HAP-1 (cell line): ENCODE measurements around the gene FPGS.

Source experiments
- DNase-seq, 2 experiments: peaks; one replicate each; pipeline ENCODE4 v3.0.0-alpha.2; 2016 to 2020; ENCODE audit warnings: low spot score in 2 of 2
- H3K27me3 ChIP-seq: fragments of 250-450 bp; sonication (Bioruptor Pico); 2 replicates; pipeline ENCODE4 v1.5.1; 2020; ENCODE audit warnings: low read depth, mild to moderate bottlenecking, moderate library complexity
- H3K36me3 ChIP-seq: fragments of 250-450 bp; sonication (Bioruptor Pico); replicated peaks from 2 replicates; pipeline ENCODE4 v1.5.1; 2020; ENCODE audit warnings: mild to moderate bottlenecking
- H3K4me1 ChIP-seq: fragments of 250-450 bp; sonication (Bioruptor Pico); 2 replicates; pipeline ENCODE4 v1.5.1; 2020; ENCODE audit warnings: mild to moderate bottlenecking
- H3K4me3 ChIP-seq: fragments of 250-450 bp; sonication (Bioruptor Pico); 2 replicates; pipeline ENCODE4 v1.5.1; 2020; ENCODE audit warnings: mild to moderate bottlenecking, moderate library complexity
- H3K9me3 ChIP-seq: fragments of 250-450 bp; sonication (Bioruptor Pico); 2 replicates; pipeline ENCODE4 v1.5.1; 2020; ENCODE audit warnings: mild to moderate bottlenecking, moderate library complexity
- in situ Hi-C: fragments of 300-500 bp; cut with MboI; formaldehyde crosslinking; loops from 3 replicates; pipeline ENCODE4 v1.14.3; 2020; ENCODE audit warnings: low sequenced_read_pairs, inconsistent platforms, mixed read lengths

Gene FPGS

DNA sequence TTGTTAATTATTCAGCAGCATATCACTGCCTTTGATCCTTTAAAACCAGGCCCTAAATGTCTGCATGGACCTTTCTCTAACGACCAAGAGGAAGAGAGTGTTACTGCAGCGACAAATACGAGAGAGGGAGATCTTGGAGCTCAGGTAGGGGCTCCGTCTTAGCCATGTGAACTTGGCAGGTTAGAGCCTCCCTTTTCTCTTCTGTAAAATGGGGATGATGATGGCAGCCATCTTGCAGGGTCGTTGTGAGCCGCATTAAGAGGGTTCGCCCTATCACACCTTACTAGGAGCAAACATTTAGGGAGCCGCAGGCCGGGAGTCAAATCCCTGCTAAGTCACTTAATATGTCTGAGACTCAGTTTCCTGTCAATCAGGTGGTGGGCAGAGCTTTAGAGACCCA is 50.1 kb downstream of the FPGS start:
- H3K27me3 ChIP-seq: no peaks in the 10 kb centered on the region
- no peaks in the 10 kb centered on the region for H3K4me1 ChIP-seq
- in situ Hi-C loops: no loop called here
- no peaks in the 10 kb centered on the region for H3K9me3 ChIP-seq
- no peak overlapping the region for H3K4me3 ChIP-seq
- no peak for DNase-seq
- H3K36me3 ChIP-seq: no peaks in the 10 kb centered on the region

DNA sequence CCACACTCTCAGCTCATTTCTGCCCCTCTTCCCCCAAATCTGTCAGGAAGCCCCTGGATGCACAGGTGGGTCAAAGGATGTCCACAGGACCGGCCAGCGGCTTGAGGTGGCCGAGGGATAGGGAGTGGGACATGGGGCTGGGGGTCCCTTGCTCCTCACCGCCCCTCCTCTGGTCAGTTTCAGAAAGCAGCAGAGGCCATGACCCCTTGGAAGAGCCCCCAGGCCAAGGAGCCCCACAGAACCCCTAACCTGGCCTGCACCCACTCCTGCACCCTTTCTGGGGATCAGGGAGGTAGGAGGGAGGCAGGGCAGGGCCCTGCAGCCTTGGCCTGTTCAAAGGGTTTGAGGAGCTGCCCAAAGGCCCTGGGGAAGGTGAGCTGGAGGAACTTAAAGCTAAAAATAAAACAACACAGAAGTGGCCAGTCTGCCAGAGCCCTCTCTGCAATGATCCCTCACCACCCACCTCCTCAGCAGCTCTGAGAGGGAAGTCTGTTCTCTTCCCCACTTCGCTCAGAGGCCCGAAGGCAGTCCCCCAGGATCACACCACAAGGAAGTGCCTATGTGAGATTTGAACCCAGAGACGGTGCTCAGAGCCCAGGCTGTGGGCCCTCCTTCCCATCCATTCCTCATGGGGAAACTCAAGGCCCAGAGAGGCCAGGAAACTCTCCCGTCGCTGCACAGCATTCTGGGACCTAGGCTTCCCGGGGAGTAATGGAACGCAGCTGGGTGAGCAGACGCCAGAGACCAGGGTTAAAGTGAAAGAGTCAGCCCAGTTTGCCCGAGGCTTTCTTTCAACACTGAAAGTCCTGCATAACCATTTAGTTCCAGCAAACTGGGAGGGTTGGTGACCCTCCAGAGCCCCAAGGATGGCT is 50.9 kb downstream of the FPGS start:
- Histone ChIP-seq H3K27me3 (no peaks in the 10 kb centered on the region), H3K4me3 (no peak overlapping the region), H3K4me1 (no peaks in the 10 kb centered on the region), H3K36me3 (no peaks in the 10 kb centered on the region), H3K9me3 (no peaks in the 10 kb centered on the region)
- no peak for DNase-seq
- in situ Hi-C loops: no loop called here

DNA sequence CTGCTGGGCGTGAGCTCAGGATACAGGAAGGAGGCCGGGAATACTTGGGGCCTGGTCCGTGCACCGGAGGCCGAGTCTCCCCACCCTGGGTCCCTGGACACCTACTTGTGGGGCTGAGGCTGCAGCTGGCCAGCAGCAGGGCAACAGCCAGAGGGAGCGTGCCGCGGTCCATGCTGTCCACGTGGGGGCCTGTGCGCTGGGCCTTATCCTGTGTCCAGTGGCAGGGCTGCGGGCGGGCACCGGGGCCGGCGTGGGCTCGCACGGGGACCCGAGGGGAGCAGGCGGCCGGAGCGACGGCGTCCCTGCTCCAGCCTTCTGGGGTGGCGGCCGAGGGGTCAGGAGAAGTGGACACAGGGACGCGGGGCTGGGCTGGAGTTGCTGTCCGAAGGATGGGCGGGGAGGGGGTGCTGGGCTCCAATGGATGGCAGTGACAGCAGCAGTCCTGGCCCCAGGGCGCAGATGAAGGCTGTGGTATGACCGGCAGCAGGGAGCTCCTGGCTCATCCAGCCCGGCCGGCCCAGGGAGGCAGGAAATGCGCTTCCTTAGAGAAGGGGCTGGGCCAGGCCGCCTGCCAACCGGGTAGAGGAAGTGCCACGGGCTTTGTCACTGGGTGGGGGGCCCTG is 51.6 kb downstream of the FPGS start, which contains the start of gene ENG:
ENG (minus strand) TSS at position 475 of the 623 bp plus-strand sequence; CDS start at position 172, 303 bp downstream.
- Histone ChIP-seq H3K4me1 (no peaks in the 10 kb centered on the region), H3K4me3 (no peak within 1 kb of the TSS), H3K27me3 (no peaks in the 10 kb centered on the region), H3K9me3 (no peaks in the 10 kb centered on the region), H3K36me3 (no peaks in the 10 kb centered on the region)
- no peak for DNase-seq
- in situ Hi-C loops: no loop called here

DNA sequence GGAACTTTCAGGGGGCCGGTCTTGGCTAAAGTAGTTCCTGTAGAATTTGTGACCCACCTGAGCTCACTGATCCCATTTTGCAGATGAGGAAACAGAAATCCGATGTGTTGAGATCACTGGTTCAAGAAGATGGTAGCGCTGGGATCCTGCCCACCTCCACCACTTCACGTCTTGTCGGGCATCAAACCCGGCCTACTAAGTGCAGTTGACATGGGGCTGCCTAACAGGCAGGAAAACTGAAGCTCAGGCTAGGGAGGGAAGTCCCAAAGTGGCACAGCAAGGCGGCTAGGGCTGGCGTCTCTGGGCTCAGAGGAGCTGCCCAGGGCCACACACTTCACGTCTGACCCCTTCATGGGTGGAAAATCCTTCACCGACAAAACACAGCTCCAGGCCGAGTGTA is 52.3 kb downstream of the FPGS start:
- DNase-seq: no peak
- in situ Hi-C loops: no loop called here
- Histone ChIP-seq H3K27me3 (no peaks in the 10 kb centered on the region), H3K4me1 (no peaks in the 10 kb centered on the region), H3K4me3 (no peak overlapping the region), H3K9me3 (no peaks in the 10 kb centered on the region), H3K36me3 (no peaks in the 10 kb centered on the region)

DNA sequence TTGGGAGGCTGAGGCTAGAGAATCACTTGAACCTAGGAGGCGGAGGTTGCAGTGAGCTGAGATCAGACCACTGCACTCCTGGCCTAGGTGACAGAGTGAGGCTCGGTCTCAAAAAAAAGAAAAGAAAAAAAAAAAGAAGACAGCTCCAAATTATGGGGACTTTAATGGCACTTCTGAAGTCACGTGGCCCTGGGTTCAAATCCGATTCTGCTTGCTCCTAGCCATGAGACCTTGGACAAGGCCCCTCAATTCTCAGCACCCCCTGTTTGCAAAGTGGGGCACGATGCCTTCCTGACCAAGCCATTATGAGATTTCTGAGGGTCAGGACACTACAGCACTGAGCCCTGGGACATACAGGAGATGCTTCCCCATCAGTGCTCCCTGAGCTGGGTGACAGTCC is 52.8 kb downstream of the FPGS start:
- no peak for DNase-seq
- Histone ChIP-seq H3K36me3 (no peaks in the 10 kb centered on the region), H3K27me3 (no peaks in the 10 kb centered on the region), H3K9me3 (no peaks in the 10 kb centered on the region), H3K4me3 (no peak overlapping the region), H3K4me1 (no peaks in the 10 kb centered on the region)
- in situ Hi-C loops: no loop called here

DNA sequence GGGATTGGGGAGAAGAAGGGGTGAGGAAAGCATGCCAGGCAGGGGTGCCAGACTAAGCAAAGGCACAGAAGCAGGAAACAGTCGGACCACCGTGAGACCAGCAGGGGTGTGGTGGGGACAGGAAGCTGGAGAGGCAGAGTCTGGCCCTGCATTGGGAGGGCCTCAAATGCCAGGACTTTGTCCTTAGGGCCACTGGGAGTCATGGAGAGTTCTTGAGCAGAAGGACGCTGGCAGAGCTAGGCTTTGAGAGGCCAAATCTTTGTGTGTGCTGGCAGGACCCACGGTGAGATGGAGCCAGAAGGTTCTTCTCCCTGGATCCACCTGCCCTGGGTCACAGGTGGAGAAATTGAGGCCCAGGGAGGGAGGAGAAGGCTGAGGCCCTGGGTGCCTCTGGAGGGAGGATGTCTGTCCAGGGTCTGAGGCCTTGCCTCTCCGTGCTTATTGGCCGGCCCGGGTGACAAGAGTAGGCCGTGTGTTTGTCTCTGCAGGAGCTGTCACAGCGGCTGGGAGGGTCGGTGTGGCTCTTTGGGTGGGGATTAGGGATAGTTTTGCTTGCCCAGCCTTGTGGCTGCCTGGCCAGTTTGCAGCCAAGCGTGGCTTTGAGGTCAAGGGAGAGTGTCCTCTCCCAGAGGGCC is 53.5 kb downstream of the FPGS start:
- Histone ChIP-seq H3K27me3 (no peaks in the 10 kb centered on the region), H3K36me3 (no peaks in the 10 kb centered on the region), H3K9me3 (no peaks in the 10 kb centered on the region), H3K4me1 (no peaks in the 10 kb centered on the region), H3K4me3 (no peak overlapping the region)
- DNase-seq: no peak
- in situ Hi-C loops: no loop called here

DNA sequence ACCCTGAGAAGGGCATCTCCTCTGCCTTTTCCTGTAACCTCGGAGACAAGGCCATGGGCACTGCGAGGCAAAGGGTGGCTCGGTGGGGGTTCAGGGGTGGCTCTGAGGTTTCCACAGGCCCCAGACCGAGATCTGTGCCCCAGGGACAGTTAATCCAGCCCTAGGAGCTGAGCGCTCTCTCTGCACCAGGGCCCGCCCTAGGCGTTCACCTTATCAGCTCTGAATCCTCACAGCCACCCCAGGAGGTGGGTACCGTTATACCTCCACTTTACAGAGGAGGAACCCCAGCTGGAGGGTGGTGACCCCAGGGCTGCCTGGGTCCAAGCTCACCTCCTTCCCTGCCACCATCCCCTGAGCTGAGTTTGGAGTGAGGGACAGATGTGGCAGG is 54.0 kb downstream of the FPGS start:
- in situ Hi-C loops: no loop called here
- H3K4me1 ChIP-seq: no peaks in the 10 kb centered on the region
- H3K4me3 ChIP-seq: no peak overlapping the region
- no peaks in the 10 kb centered on the region for H3K36me3 ChIP-seq
- H3K9me3 ChIP-seq: no peaks in the 10 kb centered on the region
- no peaks in the 10 kb centered on the region for H3K27me3 ChIP-seq
- no peak for DNase-seq

DNA sequence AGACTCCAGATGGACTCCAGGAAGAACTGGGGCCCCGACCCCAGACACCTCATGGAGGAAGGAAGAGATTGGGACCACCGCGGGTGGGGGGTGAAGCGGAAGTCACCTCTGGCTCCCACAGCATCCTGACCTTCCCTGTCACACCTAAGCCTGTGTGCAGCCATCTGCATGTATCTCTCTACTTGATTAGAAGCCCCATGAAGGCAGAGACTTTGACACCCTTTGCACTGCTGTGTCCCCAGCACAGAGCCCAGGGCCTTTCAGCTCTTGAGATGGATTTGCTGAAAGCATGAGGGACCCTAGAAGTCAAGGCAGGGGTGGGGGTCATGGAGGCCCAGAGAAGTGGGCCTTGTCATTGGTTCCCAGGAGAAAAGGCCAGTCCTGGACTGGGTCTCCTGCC is 54.6 kb downstream of the FPGS start:
- no peak overlapping the region for H3K4me3 ChIP-seq
- H3K4me1 ChIP-seq: no peaks in the 10 kb centered on the region
- DNase-seq: no peak
- no peaks in the 10 kb centered on the region for H3K36me3 ChIP-seq
- H3K9me3 ChIP-seq: no peaks in the 10 kb centered on the region
- in situ Hi-C loops: no loop called here
- no peaks in the 10 kb centered on the region for H3K27me3 ChIP-seq

DNA sequence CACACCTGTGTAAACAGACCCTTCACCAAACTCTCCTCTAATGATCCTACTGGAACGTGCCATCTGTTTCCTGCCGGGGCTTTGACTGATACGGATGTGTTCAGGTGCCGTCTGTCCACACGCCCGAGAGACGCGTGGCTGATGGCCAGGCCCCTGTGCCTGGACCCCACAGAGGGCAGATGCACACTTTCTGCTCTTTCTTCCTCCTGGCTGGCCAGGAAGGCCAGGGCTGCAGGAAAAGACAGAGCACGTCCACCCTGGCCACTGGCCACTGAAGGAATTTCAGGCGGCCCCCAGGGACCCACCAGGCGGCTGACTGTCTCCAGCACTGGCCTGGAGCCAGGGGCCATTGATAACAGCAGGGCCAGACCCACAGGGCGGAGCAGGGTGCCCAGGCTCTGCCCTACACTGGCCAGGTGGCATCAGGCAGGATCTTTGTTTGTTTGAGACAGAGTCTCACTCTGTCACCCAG is 55.4 kb downstream of the FPGS start:
- Histone ChIP-seq H3K9me3 (no peaks in the 10 kb centered on the region), H3K4me3 (no peak overlapping the region), H3K27me3 (no peaks in the 10 kb centered on the region), H3K36me3 (no peaks in the 10 kb centered on the region), H3K4me1 (no peaks in the 10 kb centered on the region)
- in situ Hi-C loops: no loop called here
- no peak for DNase-seq

DNA sequence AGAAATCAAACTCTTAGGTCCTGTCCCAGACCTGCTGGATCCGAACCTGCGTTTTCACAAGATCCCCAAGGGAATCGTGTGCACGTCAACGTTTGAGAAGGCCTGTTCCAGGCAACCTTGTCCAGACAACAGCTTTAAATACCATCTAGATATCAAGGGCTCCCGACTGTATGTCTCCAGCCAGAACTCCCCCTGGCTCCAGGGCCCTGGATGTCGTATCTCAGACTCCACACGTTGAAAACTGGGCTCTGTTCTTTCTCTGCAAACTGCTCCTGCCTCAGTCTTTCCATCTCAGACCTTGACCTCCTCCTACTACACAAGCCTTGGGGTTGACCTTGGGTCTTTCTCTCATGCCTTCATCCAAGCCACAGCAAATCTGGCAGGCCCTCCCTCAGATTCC is 57.6 kb downstream of the FPGS start:
- no peaks in the 10 kb centered on the region for H3K36me3 ChIP-seq
- in situ Hi-C loops: no loop called here
- no peaks in the 10 kb centered on the region for H3K9me3 ChIP-seq
- no peaks in the 10 kb centered on the region for H3K4me1 ChIP-seq
- no peak for DNase-seq
- H3K4me3 ChIP-seq: no peak overlapping the region
- no peaks in the 10 kb centered on the region for H3K27me3 ChIP-seq

DNA sequence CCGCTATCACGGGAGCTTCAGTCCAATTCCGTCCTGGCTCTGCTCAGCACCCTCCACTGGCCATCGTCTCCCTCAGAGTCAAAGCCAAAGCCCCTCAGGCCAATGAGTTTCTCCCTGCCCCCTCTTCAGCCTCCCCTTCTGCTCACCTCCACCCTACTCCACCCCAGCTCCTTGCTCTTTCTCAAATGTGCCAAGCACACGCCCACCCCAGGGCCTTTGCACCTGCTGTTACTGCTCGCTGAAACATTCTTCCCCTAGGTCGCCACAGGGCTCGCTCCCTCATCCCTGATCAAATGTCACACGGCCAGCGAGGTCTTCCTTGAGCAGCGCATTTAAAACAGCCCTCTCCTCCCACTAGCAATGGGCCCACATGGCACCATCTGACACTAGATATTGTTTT is 58.1 kb downstream of the FPGS start:
- H3K27me3 ChIP-seq: no peaks in the 10 kb centered on the region
- DNase-seq: no peak
- no peaks in the 10 kb centered on the region for H3K36me3 ChIP-seq
- H3K4me1 ChIP-seq: no peaks in the 10 kb centered on the region
- in situ Hi-C loops: no loop called here
- no peak overlapping the region for H3K4me3 ChIP-seq
- no peaks in the 10 kb centered on the region for H3K9me3 ChIP-seq

DNA sequence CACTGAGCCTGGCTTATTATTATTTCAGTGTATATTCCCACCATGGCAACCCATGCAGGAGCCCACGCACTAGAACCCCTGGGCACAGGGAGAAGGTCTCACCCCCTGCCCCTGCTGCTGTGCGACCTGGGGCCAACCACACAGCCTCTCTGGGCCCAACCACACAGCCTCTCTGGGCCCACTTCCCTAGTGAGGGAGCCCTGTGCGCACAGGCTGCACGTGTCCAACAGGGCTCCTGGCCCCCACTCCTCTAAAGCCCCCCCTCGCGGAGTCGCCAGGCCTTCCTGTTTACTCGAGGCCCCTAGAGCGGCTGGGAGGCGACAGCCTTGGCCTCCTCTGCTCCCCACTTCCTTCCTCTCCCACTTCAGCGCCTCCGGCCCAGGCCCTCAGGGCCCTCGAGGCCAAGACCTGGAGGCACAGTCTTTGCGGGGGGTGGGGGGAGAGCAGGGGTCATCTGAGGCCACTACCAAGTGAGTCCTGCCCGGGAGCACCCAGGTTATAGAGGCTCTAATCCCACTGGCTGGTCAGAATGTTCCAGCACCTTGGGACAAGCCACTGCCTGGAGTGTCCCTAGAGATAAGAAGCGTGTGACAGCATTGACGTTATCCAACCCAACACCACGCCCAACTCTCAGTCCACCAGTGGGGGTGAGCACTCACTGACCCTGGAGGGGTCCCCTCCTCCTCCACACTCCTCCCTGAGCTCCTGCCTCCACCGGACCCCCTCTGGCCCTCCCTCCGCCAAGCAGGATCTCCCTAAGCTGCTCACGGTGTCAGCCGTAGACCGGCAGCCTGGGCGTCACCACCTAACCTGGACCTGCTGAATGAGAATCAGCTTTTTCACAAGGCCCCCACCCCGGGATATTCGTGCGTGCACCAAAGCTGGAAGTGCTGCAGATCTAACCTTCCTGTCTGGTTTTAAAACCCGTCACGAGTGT is 59.7 kb downstream of the FPGS start:
- in situ Hi-C loops: no loop called here
- H3K4me3 ChIP-seq: no peak overlapping the region
- no peak for DNase-seq
- no peaks in the 10 kb centered on the region for H3K9me3 ChIP-seq
- no peaks in the 10 kb centered on the region for H3K4me1 ChIP-seq
- no peaks in the 10 kb centered on the region for H3K27me3 ChIP-seq
- no peaks in the 10 kb centered on the region for H3K36me3 ChIP-seq

DNA sequence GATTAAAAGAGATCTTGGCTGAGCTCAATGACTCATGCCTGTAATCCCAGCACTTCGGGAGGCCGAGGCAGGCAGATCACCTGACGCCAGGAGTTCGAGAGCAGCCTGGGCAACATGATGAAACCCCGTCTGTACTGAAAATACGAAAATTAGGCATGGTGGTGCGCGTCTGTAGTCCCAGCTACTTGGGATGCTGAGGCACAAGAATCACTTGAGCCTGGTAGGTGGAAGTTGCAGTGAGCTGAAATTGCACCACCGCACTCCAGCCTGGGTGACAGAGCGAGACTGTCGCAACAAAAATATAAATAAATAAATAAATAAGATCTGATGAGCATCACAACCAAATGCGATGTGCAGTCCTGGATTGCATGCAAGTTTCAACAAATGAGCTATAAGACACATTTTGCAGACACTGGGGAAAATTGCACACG is 60.5 kb downstream of the FPGS start:
- Histone ChIP-seq H3K27me3 (no peaks in the 10 kb centered on the region), H3K9me3 (no peaks in the 10 kb centered on the region), H3K36me3 (no peaks in the 10 kb centered on the region), H3K4me1 (no peaks in the 10 kb centered on the region), H3K4me3 (no peak overlapping the region)
- DNase-seq: no peak
- in situ Hi-C loops: no loop called here
